Nucleus accumbens (tissue), 56 donors: ENCODE data around the gene LRIG1.

Experiments
- DNase-seq, 56 donors: peaks; one replicate each; lab custom pipeline; 2025; lab: John Stamatoyannopoulos, UW

The LRIG1 gene

GRCh38 chr3:66452303-66453011 lies 48.4 kb downstream of the LRIG1 start:
- peak in 23 of 56 donors; percentile 7 to 58 (median 25) for DNase-seq

DNA sequence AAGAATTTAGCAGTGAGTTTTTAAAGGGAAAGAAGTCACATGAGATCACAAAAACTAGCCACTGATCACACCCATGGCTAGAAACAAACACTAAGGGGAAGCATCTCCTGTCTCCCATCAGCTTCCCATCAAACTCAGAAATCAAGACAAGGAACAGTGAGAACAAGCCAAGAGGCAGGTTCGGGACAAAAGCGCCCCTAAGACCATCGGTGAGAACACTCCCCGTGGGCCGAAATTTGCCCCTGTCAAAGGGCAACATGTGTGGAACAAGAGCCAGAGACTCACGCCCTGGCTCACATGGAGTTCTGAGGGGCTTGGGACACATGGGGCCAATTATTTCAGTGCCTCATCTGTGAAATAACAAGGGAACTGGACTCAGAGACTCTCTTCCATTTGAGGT lies 49.1 kb downstream of the LRIG1 start:
- DNase-seq = no peak

DNA sequence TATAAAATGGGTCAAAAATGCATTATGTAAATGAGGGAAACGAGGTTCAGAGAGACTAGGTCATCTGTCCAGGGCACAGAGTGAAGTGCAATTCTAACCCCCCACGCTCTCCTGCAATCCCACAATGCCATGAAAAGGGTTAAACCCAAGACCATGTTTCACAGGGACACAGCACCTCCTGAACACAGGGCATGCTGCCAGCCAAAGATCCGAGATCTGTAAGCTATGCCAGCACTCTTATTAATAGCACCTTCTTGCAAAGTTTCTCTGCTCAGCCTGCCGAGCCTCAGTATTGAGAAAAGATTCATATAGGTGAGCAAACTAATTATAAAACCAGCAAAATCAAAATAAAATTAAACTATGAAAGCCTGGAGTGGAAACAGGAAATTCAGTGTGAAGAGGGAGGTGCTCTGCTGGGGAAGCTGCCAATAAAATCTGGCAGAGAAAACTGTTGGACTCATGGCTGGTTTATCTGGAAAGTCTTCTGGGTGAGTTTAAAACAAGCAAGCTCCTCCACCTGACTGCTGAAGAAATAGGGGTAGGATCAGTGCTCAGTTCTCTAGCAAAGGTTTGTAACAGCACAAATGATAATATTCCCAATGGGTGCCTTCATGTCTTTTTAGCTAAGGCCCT lies 50.3 kb downstream of the LRIG1 start:
- peak in 26 of 56 donors; percentile 10 to 72 (median 38) for DNase-seq

GRCh38 chr3:66449411-66449974 lies 51.3 kb downstream of the LRIG1 start:
- DNase-seq = peak in 2 of 56 donors; percentile 17 to 18

DNA sequence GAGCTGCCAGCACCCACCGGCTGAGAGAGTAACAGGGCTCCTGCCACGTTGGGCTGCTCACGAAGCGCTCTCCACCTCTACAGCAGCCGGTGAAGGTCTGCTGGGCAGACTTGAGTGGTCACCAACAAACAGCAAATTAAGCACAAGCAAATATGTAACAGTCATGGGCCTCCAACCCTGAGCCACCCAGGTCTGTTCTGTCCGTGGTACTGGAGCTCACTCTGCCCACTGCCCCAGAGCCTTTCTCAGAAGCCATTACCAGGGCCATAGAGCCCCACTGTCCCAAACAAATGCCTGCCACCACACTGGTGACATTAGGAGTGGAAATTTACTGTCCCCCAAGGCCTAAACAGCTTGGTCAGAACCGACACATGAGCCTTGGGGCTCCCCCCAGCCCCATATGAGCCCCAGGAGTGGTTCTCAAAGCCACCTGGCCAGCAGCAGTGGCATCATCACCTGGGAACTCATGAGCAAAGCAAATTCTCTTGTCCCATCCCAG lies 56.6 kb downstream of the LRIG1 start:
- no peak for DNase-seq

DNA sequence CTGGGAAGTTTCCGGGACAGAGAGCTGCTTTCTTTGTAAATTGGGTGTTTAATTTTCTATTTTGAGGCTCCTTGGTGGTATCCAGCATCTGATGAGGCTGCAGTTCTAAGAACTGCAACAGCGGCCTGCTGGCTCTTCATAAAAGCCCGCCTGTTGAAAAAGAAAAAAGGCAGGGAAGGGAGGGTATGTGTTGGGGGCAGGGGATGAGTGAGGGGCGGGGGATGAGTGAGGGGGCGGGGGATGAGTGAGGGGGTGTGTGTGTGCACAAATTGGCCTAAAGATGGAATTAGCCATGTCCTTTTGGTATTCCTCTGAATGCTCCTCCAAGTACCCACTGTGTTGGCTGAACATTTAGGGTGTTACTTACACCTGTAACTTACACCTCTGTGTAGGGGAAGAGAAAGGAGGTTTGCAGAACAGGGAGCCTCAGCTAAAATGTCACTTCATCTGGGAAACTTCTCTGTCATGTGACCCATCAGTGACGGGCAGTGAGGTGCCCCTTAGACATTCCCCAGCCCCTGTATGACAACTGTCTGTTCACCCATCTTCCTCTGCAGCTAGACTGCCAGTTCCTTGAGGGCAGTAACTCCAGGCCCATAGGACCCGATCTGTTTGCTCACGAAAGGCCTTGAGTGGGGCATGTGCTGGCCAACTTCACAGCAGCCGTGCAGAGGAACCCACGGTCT lies 57.6 kb downstream of the LRIG1 start:
- DNase-seq = peak in 6 of 56 donors; percentile 14 to 56 (median 42)

DNA sequence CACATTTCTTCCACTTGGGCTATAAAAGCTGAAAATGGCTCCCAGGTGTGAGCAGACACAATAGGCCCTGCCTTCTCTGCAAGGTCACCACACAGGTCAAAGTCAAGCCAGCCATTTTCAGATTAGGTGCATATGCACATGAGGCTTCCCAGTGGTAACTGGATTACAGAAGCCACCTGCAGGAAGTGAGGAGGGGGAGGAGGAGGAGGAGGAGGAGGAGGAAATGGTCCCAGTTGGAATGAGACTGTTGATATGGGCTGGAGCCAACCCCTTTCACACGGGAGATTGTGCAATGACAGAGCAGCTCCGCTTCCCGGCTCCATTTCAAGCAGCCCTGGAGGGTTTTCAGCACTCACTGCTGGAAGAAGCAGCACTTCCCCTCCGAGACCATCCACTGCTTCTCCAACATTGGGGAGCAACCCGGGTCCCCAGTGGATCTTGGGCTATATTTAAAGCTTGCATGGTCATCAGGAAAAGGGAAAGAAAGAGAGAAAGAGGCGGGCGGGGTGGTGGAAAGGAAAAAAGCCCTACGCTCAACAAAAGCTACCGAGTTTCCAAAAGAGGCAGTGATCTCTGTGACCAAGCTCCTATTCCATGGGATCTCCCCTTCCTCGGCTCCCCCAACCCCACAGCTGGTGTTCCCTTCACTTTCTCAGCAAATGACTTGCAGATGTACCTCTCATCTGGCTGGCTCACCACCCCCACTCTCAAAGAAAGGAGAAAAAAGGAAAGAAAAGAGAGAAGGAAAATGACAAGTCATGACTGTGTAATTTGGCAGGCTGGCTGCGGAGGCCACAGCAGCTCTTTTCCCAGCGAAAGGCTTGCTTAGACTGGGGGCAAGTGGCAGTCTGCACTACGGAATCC lies 58.3 kb downstream of the LRIG1 start:
- peak in 25 of 56 donors; percentile 8 to 63 (median 37) for DNase-seq

DNA sequence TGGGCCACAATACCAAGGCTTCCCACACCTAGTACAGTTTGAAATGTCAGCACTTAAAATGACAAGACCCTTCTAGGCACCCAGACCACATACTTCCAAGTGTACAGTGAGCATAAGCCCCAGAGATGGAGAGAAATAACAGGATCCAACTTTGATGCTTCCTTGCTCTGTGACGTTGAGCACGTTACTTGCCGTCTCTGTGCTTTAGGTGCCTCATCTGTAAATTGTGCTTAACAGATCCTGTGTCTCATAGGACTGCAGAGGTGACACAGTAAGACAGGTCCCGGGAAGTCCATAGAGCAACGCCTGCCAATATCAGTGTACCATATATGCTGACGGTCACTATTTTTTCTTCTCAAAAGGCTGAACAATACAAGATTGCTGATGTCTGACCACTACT lies 59.1 kb downstream of the LRIG1 start:
- no peak for DNase-seq

GRCh38 chr3:66441129-66441528 lies 59.7 kb downstream of the LRIG1 start:
- no peak for DNase-seq

DNA sequence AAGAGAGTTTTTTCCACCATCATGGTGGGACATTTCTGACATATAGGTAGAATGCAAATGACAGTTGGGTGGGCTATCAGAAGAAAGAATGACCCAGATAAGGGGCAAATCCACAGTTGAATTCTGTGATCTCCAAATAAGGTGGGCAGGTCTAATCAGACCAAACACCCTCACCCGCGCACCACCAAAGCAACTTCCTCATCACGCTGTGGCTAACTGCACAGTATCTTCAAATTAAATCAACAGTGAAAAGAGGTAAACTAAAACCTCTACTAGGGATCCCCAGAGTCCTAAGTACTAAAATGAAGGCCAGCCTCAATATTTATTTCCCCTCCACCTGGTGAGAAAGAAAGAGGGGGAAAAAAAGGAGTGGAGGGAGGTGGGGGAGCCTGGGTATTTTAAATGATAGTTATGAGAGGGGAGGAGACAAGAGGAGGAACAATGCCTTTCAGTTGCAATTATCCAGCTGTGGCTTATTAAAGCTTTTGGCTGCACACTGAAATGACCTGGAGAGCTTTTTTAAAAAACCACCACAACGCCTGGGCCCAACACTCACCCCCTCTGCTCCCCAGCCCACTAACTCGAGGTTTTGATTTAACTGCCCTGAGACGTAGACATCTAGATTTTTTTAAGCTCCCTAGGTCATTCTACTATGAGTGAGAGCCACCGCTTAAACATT lies 61.0 kb downstream of the LRIG1 start:
- DNase-seq = no peak

DNA sequence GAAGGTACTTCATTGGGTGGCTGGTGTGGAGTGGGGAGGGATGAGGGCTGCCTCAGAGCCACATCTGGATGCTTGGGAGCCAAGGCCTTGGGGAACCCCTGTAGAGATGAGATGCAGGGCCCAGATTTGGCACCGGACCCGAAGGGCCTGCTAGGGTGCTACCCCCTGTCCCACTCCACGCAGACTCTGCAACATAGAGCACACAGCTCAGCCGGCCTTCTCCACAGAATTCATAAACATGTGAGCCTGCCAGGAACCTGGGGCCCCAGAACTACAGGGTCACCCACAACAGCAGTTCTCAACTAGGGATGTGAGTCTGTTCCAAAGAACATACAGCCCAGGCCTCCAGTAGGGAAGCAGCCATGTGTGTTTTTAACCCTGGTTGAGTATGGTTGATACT lies 62.8 kb downstream of the LRIG1 start:
- no peak for DNase-seq

- DNase-seq = no peak
Observed at GRCh38 chr3:66437341-66437929, 63.4 kb downstream of the LRIG1 start.

- no peak for DNase-seq
Observed at GRCh38 chr3:66435989-66436388, 64.8 kb downstream of the LRIG1 start.

GRCh38 chr3:66434726-66435125 lies 66.1 kb downstream of the LRIG1 start:
- DNase-seq = no peak

DNA sequence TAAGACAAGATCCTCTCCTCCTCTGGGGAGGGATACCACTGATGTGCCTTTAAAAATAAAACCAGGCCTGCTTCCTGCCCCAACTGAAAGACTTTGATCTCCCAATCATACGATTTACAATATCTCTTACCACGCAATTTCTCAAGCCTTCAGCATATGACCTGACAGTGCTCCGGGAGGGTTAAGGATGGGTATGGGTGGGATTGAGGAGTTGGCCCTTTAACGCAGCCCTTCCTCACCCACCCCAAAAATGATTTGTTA lies 67.4 kb downstream of the LRIG1 start:
- DNase-seq = no peak

- DNase-seq = no peak
Observed at GRCh38 chr3:66432767-66433521, 67.9 kb downstream of the LRIG1 start.

DNA sequence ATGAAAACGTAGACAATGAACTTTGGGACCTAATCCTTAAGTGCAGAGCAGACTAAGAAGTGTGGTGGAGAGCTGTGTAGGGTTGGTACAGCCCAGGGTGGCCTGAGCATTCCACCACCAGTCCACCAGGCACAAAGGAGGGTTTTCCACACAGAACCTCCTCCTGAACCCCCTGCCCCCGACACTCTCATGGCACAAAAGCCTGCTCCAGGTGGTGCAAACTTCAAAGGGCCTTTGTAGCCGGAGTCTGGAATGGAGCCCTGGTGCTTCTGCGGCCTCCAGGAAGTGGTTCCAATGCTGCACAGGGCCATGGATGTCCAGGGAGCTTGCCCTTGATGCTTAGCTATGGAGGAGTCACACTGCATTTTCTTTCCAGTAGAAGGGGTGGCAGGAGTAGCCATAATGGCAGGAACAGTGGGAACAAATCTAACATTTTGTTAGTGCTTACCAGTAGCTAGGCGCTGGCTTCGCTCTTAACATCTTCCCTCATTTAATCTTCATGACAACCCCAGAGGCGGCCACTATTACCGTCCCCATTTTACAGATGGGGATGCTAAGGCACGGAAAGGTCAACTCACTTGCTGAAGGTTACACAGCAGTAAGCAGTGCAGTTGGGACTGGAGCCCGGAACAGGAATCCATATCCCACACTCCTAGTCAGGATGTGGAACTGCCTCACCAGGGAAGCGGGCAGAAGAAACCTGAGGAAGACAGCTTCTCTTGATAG lies 68.6 kb downstream of the LRIG1 start:
- no peak for DNase-seq

GRCh38 chr3:66431494-66431893 lies 69.3 kb downstream of the LRIG1 start:
- no peak for DNase-seq
